GM23338 (cell line): ENCODE measurements around the gene GPX6. TPM values are rescaled to one million over a fixed set of nuclear protein-coding genes. Genes with fewer than 3 reads are reported as not detected.

Experiments
- ATAC-seq: fragments of 200-7000 bp; cut with Tn5 transposase; 3 replicates; pipeline ENCODE4 v1.9.1; 2020
- DNase-seq: peaks from one replicate; pipeline ENCODE4 v3.0.0-alpha.2; 2015; ENCODE audit warnings: low spot score
- H2AFZ ChIP-seq: fragments of 200-600 bp; sonication (generic); 2 replicates; pipeline ENCODE4 v1.8.0; 2016; ENCODE audit warnings: antibody characterized with exemption, mild to moderate bottlenecking, moderate library complexity
- H3F3A ChIP-seq: fragments of 200-600 bp; sonication (generic); replicated peaks from 2 replicates; pipeline ENCODE4 v1.8.0; 2017; ENCODE audit warnings: antibody characterized with exemption, mixed run types, low read depth
- H3K27ac ChIP-seq: fragments of 200-600 bp; sonication (generic); 2 replicates; pipeline ENCODE4 v1.6.1; 2016; ENCODE audit warnings: low read depth
- H3K27me3 ChIP-seq: fragments of 200-600 bp; sonication (generic); 2 replicates; pipeline ENCODE4 v1.8.0; 2016; ENCODE audit warnings: mild to moderate bottlenecking, mixed run types, moderate library complexity; ENCODE audit not compliant: insufficient read depth
- H3K36me3 ChIP-seq: fragments of 200-600 bp; sonication (generic); 2 replicates; pipeline ENCODE4 v1.8.0; 2016; ENCODE audit warnings: mild to moderate bottlenecking; ENCODE audit not compliant: insufficient read depth
- H3K4me1 ChIP-seq: fragments of 200-600 bp; sonication (generic); 2 replicates; pipeline ENCODE4 v1.8.0; 2016; ENCODE audit warnings: mild to moderate bottlenecking, moderate library complexity; ENCODE audit not compliant: insufficient read depth
- H3K4me2 ChIP-seq: fragments of 200-600 bp; sonication (generic); 2 replicates; pipeline ENCODE4 v1.7.1; 2017; ENCODE audit warnings: mixed run types
- H3K4me3 ChIP-seq: fragments of 200-600 bp; sonication (generic); 2 replicates; pipeline ENCODE4 v1.6.1; 2016; ENCODE audit warnings: mixed run types
- H3K79me2 ChIP-seq: fragments of 200-600 bp; sonication (generic); replicated peaks from 2 replicates; pipeline ENCODE4 v1.8.0; 2017; ENCODE audit warnings: mild to moderate bottlenecking; ENCODE audit not compliant: insufficient read depth
- H3K9me2 ChIP-seq: fragments of 200-600 bp; sonication (generic); 2 replicates; pipeline ENCODE4 v1.8.0; 2017; ENCODE audit not compliant: insufficient read depth
- H4K20me1 ChIP-seq: fragments of 200-600 bp; sonication (generic); replicated peaks from 2 replicates; pipeline ENCODE4 v1.8.0; 2017; ENCODE audit warnings: mild to moderate bottlenecking; ENCODE audit not compliant: insufficient read depth
- H3K27ac Mint-ChIP-seq: 2 replicates; pipeline ENCODE4 v1.8.0; 2020; ENCODE audit warnings: inconsistent platforms, mild to moderate bottlenecking, moderate library complexity, mixed read lengths
- H3K27me3 Mint-ChIP-seq: 3 replicates; pipeline ENCODE4 v1.8.0; 2022; ENCODE audit warnings: low read depth, mild to moderate bottlenecking, moderate library complexity, mixed read lengths, inconsistent platforms; ENCODE audit not compliant: insufficient read depth, poor library complexity
- H3K36me3 Mint-ChIP-seq: 3 replicates; pipeline ENCODE4 v1.8.0; 2021; ENCODE audit warnings: low read depth, mild to moderate bottlenecking, inconsistent platforms, moderate library complexity, mixed read lengths
- H3K4me1 Mint-ChIP-seq: 3 replicates; pipeline ENCODE4 v1.8.0; 2020; ENCODE audit warnings: mild to moderate bottlenecking, inconsistent platforms, mixed read lengths
- H3K4me3 Mint-ChIP-seq: 3 replicates; pipeline ENCODE4 v1.8.0; 2021; ENCODE audit warnings: moderate library complexity, mild to moderate bottlenecking, inconsistent platforms, mixed read lengths
- H3K9me3 Mint-ChIP-seq: 3 replicates; pipeline ENCODE4 v1.8.0; 2020; ENCODE audit warnings: moderate library complexity, mild to moderate bottlenecking, inconsistent platforms, mixed read lengths
- CREB1 ChIP-seq: fragments of 250-450 bp; sonication (Bioruptor Pico); IDR thresholded peaks from 2 replicates; pipeline ENCODE4 v1.5.0; 2020; ENCODE audit warnings: low read depth, mild to moderate bottlenecking, moderate library complexity
- EZH2 ChIP-seq: fragments of 200-600 bp; sonication (generic); IDR thresholded peaks from one replicate; pipeline ENCODE4 v1.8.0; 2017; ENCODE audit warnings: antibody characterized with exemption, mild to moderate bottlenecking, low read depth; ENCODE audit not compliant: unreplicated experiment
- EZH2phosphoT487 ChIP-seq: fragments of 200-600 bp; sonication (generic); IDR thresholded peaks from one replicate; pipeline ENCODE4 v1.8.1; 2018; ENCODE audit warnings: antibody characterized with exemption; ENCODE audit not compliant: unreplicated experiment
- JUNB ChIP-seq: IDR thresholded peaks from one replicate; pipeline ENCODE4 v1.6.1; 2016; ENCODE audit warnings: antibody characterized with exemption; ENCODE audit not compliant: unreplicated experiment
- NANOG ChIP-seq: IDR thresholded peaks from 2 replicates; pipeline ENCODE4 v1.6.1; 2016; ENCODE audit warnings: antibody characterized with exemption, borderline replicate concordance
- POLR2AphosphoS5 ChIP-seq: IDR thresholded peaks from 2 replicates; pipeline ENCODE4 v1.6.1; 2016; ENCODE audit warnings: antibody characterized with exemption, low read depth
- STAT1 ChIP-seq: IDR thresholded peaks from one replicate; pipeline ENCODE4 v1.6.1; 2016; ENCODE audit warnings: antibody characterized with exemption; ENCODE audit not compliant: unreplicated experiment
- ZNF114 ChIP-seq: fragments of 250-450 bp; sonication (Bioruptor Pico); IDR thresholded peaks from 2 replicates; pipeline ENCODE4 v1.5.0; 2020; ENCODE audit warnings: mild to moderate bottlenecking, moderate library complexity
- ZNF331 ChIP-seq: fragments of 250-450 bp; sonication (Bioruptor Pico); IDR thresholded peaks from 2 replicates; pipeline ENCODE4 v1.5.0; 2020; ENCODE audit warnings: low read depth, mild to moderate bottlenecking, moderate library complexity
- polyA plus RNA-seq: library from polyadenylated mRNA; unstranded; fragments of >200 nt; fragmentation: Nextera tagmentation; extraction: Ambion mirVana; gene quantifications from 2 replicates; pipeline ENCODE4 v1.2.1, GENCODE V29; 2016
- total RNA-seq: library from RNA; depleted of rRNA; stranded (reverse); fragments of >200 nt; shearing (Covaris generic); gene quantifications from 2 replicates; pipeline ENCODE4 v1.2.3, GENCODE V29; 2014
- TF ChIP-seq, protein P1 (sequence below): IDR thresholded peaks from 2 replicates; pipeline ENCODE4 v1.6.1; 2016; ENCODE audit warnings: antibody characterized with exemption
- TF ChIP-seq, protein P2 (sequence below): IDR thresholded peaks from one replicate; pipeline ENCODE4 v1.6.1; 2018; ENCODE audit warnings: antibody characterized with exemption; ENCODE audit not compliant: unreplicated experiment
- TF ChIP-seq, protein P3 (sequence below): fragments of 250-450 bp; sonication (Bioruptor Pico); IDR thresholded peaks from 2 replicates; pipeline ENCODE4 v1.5.0; 2020; ENCODE audit warnings: mild to moderate bottlenecking, moderate library complexity
- TF ChIP-seq, protein P4 (sequence below), 2 experiments: fragments of 200-600 bp in 1 of 2; sonication (generic) in 1 of 2; conservative IDR thresholded peaks; 2 replicates each; pipeline versions ENCODE4 v1.5.1 to v1.6.1; 2016 to 2017; ENCODE audit warnings: antibody characterized with exemption in 2 of 2, low read depth in 2 of 2, mild to moderate bottlenecking in 2 of 2, moderate library complexity in 1 of 2

Gene GPX6
- total and polyA plus RNA-seq, 2 experiments from 2014 or later: not detected

DNA sequence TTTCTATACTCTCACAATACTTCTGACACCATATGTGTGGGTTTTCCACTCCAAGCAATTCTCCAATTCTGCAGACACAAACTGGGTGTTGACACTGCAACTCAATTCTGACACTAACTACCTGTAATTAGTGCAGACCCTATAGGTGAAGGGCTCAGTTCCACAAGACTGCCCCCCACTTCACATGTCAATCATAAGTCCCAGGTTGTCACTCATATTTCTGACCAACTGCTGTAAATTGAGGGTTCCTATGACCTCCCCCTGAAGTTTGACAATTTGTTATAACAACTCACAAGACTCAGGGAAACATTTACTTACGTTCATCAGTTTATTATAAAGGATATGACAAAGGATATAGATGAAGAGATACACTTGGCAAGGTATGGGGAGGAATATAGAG, 18.3 kb downstream of the GPX6 start:
- Histone ChIP-seq H4K20me1 (no peaks in the 10 kb centered on the region), H3K4me3 (no peak overlapping the region), H3K27ac (no peak overlapping the region), H3K4me2 (no peak overlapping the region), H3K79me2 (no peaks in the 10 kb centered on the region), H2AFZ (no peak overlapping the region), H3K4me1 (no peaks in the 10 kb centered on the region), H3K9me2 (peaks cover 16% of the 10 kb centered on the region; the same call in 1 of the 2 replicates), H3K27me3 (peaks cover 2% of the 10 kb centered on the region; the same call in 1 of the 2 replicates), H3K36me3 (no peaks in the 10 kb centered on the region), H3F3A (no peaks in the 10 kb centered on the region)
- DNase-seq (no peak), ATAC-seq (no peak)
- Mint-ChIP-seq H3K36me3 (no peaks in the 10 kb centered on the region), H3K27me3 (no peaks in the 10 kb centered on the region), H3K4me3 (no peak overlapping the region), H3K4me1 (no peaks in the 10 kb centered on the region), H3K9me3 (peaks cover 9% of the 10 kb centered on the region; the same call in 1 of the 3 replicates), H3K27ac (no peak overlapping the region)
- TF ChIP-seq NANOG (no peak), STAT1 (no peak), JUNB (no peak), EZH2 (no peak), CREB1 (CRISPR knock-in tag) (no peak), ZNF331 (CRISPR knock-in tag) (no peak), ZNF114 (CRISPR knock-in tag) (no peak), EZH2phosphoT487 (no peak), POLR2AphosphoS5 (no peak)
- TF ChIP-seq, protein P1, sequence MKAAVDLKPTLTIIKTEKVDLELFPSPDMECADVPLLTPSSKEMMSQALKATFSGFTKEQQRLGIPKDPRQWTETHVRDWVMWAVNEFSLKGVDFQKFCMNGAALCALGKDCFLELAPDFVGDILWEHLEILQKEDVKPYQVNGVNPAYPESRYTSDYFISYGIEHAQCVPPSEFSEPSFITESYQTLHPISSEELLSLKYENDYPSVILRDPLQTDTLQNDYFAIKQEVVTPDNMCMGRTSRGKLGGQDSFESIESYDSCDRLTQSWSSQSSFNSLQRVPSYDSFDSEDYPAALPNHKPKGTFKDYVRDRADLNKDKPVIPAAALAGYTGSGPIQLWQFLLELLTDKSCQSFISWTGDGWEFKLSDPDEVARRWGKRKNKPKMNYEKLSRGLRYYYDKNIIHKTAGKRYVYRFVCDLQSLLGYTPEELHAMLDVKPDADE: no peak
- TF ChIP-seq, protein P2, sequence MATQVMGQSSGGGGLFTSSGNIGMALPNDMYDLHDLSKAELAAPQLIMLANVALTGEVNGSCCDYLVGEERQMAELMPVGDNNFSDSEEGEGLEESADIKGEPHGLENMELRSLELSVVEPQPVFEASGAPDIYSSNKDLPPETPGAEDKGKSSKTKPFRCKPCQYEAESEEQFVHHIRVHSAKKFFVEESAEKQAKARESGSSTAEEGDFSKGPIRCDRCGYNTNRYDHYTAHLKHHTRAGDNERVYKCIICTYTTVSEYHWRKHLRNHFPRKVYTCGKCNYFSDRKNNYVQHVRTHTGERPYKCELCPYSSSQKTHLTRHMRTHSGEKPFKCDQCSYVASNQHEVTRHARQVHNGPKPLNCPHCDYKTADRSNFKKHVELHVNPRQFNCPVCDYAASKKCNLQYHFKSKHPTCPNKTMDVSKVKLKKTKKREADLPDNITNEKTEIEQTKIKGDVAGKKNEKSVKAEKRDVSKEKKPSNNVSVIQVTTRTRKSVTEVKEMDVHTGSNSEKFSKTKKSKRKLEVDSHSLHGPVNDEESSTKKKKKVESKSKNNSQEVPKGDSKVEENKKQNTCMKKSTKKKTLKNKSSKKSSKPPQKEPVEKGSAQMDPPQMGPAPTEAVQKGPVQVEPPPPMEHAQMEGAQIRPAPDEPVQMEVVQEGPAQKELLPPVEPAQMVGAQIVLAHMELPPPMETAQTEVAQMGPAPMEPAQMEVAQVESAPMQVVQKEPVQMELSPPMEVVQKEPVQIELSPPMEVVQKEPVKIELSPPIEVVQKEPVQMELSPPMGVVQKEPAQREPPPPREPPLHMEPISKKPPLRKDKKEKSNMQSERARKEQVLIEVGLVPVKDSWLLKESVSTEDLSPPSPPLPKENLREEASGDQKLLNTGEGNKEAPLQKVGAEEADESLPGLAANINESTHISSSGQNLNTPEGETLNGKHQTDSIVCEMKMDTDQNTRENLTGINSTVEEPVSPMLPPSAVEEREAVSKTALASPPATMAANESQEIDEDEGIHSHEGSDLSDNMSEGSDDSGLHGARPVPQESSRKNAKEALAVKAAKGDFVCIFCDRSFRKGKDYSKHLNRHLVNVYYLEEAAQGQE: no peak
- TF ChIP-seq, protein P3, sequence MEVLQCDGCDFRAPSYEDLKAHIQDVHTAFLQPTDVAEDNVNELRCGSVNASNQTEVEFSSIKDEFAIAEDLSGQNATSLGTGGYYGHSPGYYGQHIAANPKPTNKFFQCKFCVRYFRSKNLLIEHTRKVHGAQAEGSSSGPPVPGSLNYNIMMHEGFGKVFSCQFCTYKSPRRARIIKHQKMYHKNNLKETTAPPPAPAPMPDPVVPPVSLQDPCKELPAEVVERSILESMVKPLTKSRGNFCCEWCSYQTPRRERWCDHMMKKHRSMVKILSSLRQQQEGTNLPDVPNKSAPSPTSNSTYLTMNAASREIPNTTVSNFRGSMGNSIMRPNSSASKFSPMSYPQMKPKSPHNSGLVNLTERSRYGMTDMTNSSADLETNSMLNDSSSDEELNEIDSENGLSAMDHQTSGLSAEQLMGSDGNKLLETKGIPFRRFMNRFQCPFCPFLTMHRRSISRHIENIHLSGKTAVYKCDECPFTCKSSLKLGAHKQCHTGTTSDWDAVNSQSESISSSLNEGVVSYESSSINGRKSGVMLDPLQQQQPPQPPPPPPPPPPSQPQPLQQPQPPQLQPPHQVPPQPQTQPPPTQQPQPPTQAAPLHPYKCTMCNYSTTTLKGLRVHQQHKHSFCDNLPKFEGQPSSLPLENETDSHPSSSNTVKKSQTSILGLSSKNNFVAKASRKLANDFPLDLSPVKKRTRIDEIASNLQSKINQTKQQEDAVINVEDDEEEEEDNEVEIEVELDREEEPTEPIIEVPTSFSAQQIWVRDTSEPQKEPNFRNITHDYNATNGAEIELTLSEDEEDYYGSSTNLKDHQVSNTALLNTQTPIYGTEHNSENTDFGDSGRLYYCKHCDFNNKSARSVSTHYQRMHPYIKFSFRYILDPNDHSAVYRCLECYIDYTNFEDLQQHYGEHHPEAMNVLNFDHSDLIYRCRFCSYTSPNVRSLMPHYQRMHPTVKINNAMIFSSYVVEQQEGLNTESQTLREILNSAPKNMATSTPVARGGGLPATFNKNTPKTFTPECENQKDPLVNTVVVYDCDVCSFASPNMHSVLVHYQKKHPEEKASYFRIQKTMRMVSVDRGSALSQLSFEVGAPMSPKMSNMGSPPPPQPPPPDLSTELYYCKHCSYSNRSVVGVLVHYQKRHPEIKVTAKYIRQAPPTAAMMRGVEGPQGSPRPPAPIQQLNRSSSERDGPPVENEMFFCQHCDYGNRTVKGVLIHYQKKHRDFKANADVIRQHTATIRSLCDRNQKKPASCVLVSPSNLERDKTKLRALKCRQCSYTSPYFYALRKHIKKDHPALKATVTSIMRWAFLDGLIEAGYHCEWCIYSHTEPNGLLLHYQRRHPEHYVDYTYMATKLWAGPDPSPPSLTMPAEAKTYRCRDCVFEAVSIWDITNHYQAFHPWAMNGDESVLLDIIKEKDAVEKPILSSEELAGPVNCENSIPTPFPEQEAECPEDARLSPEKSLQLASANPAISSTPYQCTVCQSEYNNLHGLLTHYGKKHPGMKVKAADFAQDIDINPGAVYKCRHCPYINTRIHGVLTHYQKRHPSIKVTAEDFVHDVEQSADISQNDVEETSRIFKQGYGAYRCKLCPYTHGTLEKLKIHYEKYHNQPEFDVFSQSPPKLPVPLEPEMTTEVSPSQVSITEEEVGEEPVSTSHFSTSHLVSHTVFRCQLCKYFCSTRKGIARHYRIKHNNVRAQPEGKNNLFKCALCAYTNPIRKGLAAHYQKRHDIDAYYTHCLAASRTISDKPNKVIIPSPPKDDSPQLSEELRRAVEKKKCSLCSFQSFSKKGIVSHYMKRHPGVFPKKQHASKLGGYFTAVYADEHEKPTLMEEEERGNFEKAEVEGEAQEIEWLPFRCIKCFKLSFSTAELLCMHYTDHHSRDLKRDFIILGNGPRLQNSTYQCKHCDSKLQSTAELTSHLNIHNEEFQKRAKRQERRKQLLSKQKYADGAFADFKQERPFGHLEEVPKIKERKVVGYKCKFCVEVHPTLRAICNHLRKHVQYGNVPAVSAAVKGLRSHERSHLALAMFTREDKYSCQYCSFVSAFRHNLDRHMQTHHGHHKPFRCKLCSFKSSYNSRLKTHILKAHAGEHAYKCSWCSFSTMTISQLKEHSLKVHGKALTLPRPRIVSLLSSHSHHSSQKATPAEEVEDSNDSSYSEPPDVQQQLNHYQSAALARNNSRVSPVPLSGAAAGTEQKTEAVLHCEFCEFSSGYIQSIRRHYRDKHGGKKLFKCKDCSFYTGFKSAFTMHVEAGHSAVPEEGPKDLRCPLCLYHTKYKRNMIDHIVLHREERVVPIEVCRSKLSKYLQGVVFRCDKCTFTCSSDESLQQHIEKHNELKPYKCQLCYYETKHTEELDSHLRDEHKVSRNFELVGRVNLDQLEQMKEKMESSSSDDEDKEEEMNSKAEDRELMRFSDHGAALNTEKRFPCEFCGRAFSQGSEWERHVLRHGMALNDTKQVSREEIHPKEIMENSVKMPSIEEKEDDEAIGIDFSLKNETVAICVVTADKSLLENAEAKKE: no peak
- TF ChIP-seq, protein P4, sequence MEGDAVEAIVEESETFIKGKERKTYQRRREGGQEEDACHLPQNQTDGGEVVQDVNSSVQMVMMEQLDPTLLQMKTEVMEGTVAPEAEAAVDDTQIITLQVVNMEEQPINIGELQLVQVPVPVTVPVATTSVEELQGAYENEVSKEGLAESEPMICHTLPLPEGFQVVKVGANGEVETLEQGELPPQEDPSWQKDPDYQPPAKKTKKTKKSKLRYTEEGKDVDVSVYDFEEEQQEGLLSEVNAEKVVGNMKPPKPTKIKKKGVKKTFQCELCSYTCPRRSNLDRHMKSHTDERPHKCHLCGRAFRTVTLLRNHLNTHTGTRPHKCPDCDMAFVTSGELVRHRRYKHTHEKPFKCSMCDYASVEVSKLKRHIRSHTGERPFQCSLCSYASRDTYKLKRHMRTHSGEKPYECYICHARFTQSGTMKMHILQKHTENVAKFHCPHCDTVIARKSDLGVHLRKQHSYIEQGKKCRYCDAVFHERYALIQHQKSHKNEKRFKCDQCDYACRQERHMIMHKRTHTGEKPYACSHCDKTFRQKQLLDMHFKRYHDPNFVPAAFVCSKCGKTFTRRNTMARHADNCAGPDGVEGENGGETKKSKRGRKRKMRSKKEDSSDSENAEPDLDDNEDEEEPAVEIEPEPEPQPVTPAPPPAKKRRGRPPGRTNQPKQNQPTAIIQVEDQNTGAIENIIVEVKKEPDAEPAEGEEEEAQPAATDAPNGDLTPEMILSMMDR (conservative IDR thresholded peaks at IDR 0.05; ENCODE audit: low read depth in 2 of 2): no peak
